ENCODE results near the gene DPP9.

Gene DPP9

DNA sequence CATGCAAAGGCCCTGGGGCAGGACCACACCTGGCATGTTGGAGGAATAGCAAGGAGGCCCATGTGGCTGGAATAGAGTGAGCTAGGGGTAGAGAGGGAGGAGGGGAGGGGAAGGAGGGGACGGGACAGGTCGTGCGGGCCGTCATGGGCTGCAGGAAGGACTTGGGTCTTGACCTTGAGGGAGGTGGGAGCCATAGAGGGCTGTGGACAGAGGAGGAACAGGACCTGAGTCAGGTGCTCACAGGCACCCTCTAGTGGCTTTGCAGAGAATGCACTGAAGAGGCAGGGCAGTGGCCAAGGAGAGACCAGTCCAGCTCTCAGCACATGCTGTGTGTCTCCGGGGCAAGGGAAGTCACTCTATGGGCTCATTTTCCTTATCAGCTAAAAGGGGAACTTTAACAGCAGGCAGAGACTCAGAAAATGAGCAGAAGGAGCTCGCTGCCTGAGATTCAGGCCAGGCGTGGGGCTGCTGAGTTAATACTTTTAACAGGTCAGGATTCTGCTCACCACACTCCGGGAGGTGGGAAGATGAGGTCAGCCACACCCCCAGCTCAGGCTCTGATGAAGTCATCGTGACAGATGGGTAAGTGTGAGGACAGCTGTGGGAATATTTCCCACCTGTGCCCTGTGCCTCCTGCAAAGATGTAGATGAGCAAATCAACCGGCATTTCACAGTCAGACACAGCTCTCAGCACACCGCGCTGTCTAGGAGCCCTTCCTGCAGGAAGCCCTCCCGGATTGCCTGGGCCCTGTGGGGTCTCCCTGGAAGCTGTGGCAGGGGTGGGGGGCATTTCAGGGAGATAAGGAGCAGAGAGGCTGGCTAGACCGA, 90.3 kb downstream of the DPP9 start:
- DNase-seq (ENCODE audit: low read depth in 2 of 2) = no peak

Measured in stimulated activated CD8-positive, alpha-beta memory T cell treated with anti-CD3 and anti-CD28 coated beads, Interleukin-2, amount 100 ng/mL, for 1 hour (primary cell).